ENCODE measurements around the gene LRIG1.

Gene LRIG1

DNA sequence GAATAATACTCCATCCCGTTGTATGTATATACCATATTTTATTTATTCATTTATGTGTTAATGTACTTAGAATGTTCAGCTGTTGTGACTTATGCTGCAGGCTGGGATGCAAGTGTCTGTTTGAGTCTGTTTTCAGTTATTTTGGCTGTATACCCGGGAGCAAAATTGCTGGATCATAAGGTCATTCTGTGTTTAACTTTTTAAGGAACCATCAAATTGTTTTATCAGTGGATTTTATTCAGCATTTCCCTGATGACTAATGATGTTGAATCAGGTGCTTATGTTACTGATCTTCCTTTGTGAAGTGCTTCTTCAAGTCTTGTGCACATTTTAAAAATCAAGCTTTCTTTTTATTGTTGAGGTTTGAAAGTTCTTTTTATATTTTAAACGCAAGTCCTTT lies 161.9 kb downstream of the LRIG1 start:
- no peak for TF ChIP-seq CTCF (conservative IDR thresholded peaks at IDR 0.05; ENCODE audit: low read length)
- H3K4me3 ChIP-seq (ENCODE audit: low read length), result no peak overlapping the region
- peak; percentile 43 for DNase-seq (ENCODE audit: low read depth)

DNA sequence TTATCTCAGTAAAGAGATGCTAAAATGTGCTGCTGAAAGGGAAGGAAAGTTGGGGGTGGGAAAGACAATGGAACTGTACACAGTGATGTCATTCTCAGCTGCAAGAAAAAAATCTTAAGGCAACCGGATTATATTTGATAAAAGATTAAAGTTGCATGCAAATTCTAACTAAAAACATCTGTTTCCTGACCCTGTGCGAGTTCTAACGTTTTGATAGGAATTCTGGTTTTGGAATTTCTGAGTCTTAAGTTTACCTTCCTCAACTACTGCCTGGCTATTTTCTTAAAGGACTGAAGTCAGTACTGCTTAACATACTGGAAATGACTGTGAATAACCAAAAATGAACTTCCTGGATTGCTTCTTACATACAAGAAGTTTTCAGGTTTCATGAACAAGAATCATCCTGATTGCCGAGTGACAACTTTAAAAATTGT lies 164.5 kb downstream of the LRIG1 start:
- no peak for TF ChIP-seq CTCF (conservative IDR thresholded peaks at IDR 0.05; ENCODE audit: low read length)
- DNase-seq (ENCODE audit: low read depth), result peak; percentile 42
- no peak overlapping the region for H3K4me3 ChIP-seq (ENCODE audit: low read length)

DNA sequence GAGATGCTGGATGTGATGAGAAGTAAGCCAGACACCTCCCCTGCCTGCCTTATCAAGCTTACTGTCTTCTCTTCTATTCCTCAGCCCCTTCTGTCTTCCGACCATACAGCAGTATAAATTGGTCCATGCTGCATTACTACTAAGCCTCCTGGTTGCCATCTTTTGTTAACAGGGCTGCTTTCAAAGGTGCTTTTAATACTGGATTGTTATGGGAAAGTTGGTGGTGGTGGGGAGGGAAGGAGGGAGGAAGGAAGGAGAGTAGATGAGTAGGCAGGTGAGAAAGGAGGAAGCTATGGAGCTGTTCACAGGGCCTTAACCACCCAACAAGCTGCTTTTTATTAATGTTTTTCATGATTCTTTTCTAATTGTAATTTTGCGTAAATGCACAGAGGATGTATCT lies 165.2 kb downstream of the LRIG1 start:
- no peak for DNase-seq (ENCODE audit: low read depth)
- no peak overlapping the region for H3K4me3 ChIP-seq (ENCODE audit: low read length)
- no peak for TF ChIP-seq CTCF (conservative IDR thresholded peaks at IDR 0.05; ENCODE audit: low read length)
